HepG2 (cell line): ENCODE results near the gene FGGY. TPM values are rescaled to one million over a fixed set of nuclear protein-coding genes. Genes with fewer than 3 reads are reported as not detected.

Experiments used
- ATM ChIP-seq: fragments of 450-650 bp; IDR thresholded peaks from 2 replicates; pipeline ENCODE4 v1.7.1; 2017; ENCODE audit warnings: mild to moderate bottlenecking, borderline replicate concordance
- ELF3 ChIP-seq: IDR thresholded peaks from 2 replicates; pipeline ENCODE4 v1.6.1; 2016; ENCODE audit warnings: missing genetic modification reagents, missing compliant biosample characterization
- ELF4 ChIP-seq: sonication (generic); formaldehyde crosslinking; IDR thresholded peaks from 2 replicates; pipeline ENCODE4 v1.5.0; 2020; ENCODE audit warnings: missing genetic modification reagents, mild to moderate bottlenecking, moderate library complexity, borderline replicate concordance
- ETV5 ChIP-seq: IDR thresholded peaks from 2 replicates; pipeline ENCODE4 v1.6.1; 2018; ENCODE audit warnings: missing biosample characterization, missing genetic modification reagents, inconsistent platforms, borderline replicate concordance
- FOXP1 ChIP-seq, 2 experiments: fragments of 450-650 bp in 1 of 2; IDR thresholded peaks; 2 replicates each; pipeline ENCODE4 v1.6.1; 2017 to 2018; ENCODE audit warnings: antibody characterized with exemption in 1 of 2
- HNF4G ChIP-seq, 2 experiments: sonication (generic) in 1 of 2; formaldehyde crosslinking in 1 of 2; IDR thresholded peaks; 2 replicates each; pipeline versions ENCODE4 v1.4.0 to v1.6.1; 2011 to 2020; ENCODE audit warnings: borderline replicate concordance in 2 of 2, low read depth in 2 of 2, mild to moderate bottlenecking in 2 of 2, low read length in 1 of 2, missing genetic modification reagents in 1 of 2, moderate library complexity in 1 of 2
- HOXA3 ChIP-seq: sonication (generic); formaldehyde crosslinking; IDR thresholded peaks from 2 replicates; pipeline ENCODE4 v1.5.0; 2020; ENCODE audit warnings: missing genetic modification reagents
- KAT8 ChIP-seq: IDR thresholded peaks from 2 replicates; pipeline ENCODE4 v1.6.1; 2016; ENCODE audit warnings: missing genetic modification reagents, missing compliant biosample characterization
- MAFK ChIP-seq, 2 experiments: IDR thresholded peaks in 1 of 2; conservative IDR thresholded peaks in 1 of 2; 2 replicates each; pipeline ENCODE4 v1.6.1; 2011; ENCODE audit warnings: improper control_type of control experiment in 2 of 2, low read length in 2 of 2
- MBD4 ChIP-seq: IDR thresholded peaks from 2 replicates; pipeline ENCODE4 v1.6.1; 2012; ENCODE audit warnings: low read length, inconsistent platforms, borderline replicate concordance
- MYC ChIP-seq: sonication (generic); formaldehyde crosslinking; IDR thresholded peaks from 2 replicates; pipeline ENCODE4 v1.9.0; 2021; ENCODE audit warnings: missing genetic modification reagents, borderline replicate concordance
- NFE2L2 ChIP-seq: fragments of 150-350 bp; IDR thresholded peaks from 2 replicates; pipeline ENCODE4 v1.6.1; 2014; ENCODE audit warnings: low read length
- NKX3-1 ChIP-seq: sonication (generic); formaldehyde crosslinking; IDR thresholded peaks from 2 replicates; pipeline ENCODE4 v1.5.0; 2020; ENCODE audit warnings: missing genetic modification reagents
- PHB2 ChIP-seq: fragments of 450-650 bp; IDR thresholded peaks from 2 replicates; pipeline ENCODE4 v1.6.1; 2018; ENCODE audit not compliant: partially characterized antibody
- RFXANK ChIP-seq: IDR thresholded peaks from 2 replicates; pipeline ENCODE4 v1.6.1; 2016
- SALL1 ChIP-seq: sonication (generic); formaldehyde crosslinking; IDR thresholded peaks from 2 replicates; pipeline ENCODE4 v1.8.0; 2022; ENCODE audit warnings: mild to moderate bottlenecking, missing genetic modification reagents
- SIN3A ChIP-seq: IDR thresholded peaks from 2 replicates; pipeline ENCODE4 v1.6.1; 2011; ENCODE audit warnings: low read depth, mild to moderate bottlenecking, control low read depth, low read length, borderline replicate concordance
- TBL1XR1 ChIP-seq: fragments of 150-350 bp; IDR thresholded peaks from 2 replicates; pipeline ENCODE4 v1.6.1; 2014; ENCODE audit warnings: borderline replicate concordance, low read length; ENCODE audit not compliant: partially characterized antibody
- ZFP90 ChIP-seq: sonication (generic); formaldehyde crosslinking; IDR thresholded peaks from 2 replicates; pipeline ENCODE4 v1.8.0; 2022; ENCODE audit warnings: missing genetic modification reagents, mild to moderate bottlenecking, inconsistent platforms, borderline replicate concordance
- ZKSCAN5 ChIP-seq: sonication (generic); formaldehyde crosslinking; IDR thresholded peaks from 2 replicates; pipeline ENCODE4 v1.5.1; 2020; ENCODE audit warnings: mild to moderate bottlenecking, missing genetic modification reagents
- ZNF34 ChIP-seq: sonication (generic); formaldehyde crosslinking; IDR thresholded peaks from 2 replicates; pipeline ENCODE4 v1.4.0; 2020; ENCODE audit warnings: mild to moderate bottlenecking, missing genetic modification reagents, borderline replicate concordance
- ZNF441 ChIP-seq: sonication (generic); formaldehyde crosslinking; IDR thresholded peaks from 2 replicates; pipeline ENCODE4 v1.7.0; 2021; ENCODE audit warnings: missing genetic modification reagents, borderline replicate concordance
- ZNF562 ChIP-seq: sonication (generic); formaldehyde crosslinking; IDR thresholded peaks from 2 replicates; pipeline ENCODE4 v1.8.0; 2022; ENCODE audit warnings: missing genetic modification reagents, borderline replicate concordance
- ZNF660 ChIP-seq: sonication (generic); formaldehyde crosslinking; IDR thresholded peaks from 2 replicates; pipeline ENCODE4 v1.5.1; 2020; ENCODE audit warnings: mild to moderate bottlenecking, low read depth, missing genetic modification reagents, borderline replicate concordance
- ZSCAN12 ChIP-seq: sonication (generic); formaldehyde crosslinking; IDR thresholded peaks from 2 replicates; pipeline ENCODE4 v1.9.0; 2021; ENCODE audit warnings: mild to moderate bottlenecking, missing genetic modification reagents
- polyA plus RNA-seq, 8 experiments: library from polyadenylated mRNA; depleted of rRNA in 3 of 8; stranded (reverse) in 7 of 8; unstranded in 1 of 8; fragments of >200 nt; fragmentation: Illumina TruSeq in 4 of 8; extraction: Trizol in 4 of 8; gene quantifications; 2 replicates each; pipeline versions ENCODE4 v1.2.1 to v1.2.3, GENCODE V29; 2011 to 2016; ENCODE audit warnings: low read depth in 4 of 8, missing spikeins in 1 of 8, mixed read lengths in 1 of 8; ENCODE audit not compliant: insufficient read depth in 1 of 8
- total RNA-seq, 5 experiments: library from RNA; depleted of rRNA; stranded (reverse); fragments of >200 nt; fragmentation: Illumina TruSeq; extraction: Trizol; gene quantifications; 2 replicates each; pipeline ENCODE4 v1.2.3, GENCODE V29; 2016; ENCODE audit warnings: low read depth in 1 of 5
- TF ChIP-seq, protein P1 (sequence below): sonication (generic); formaldehyde crosslinking; IDR thresholded peaks from 2 replicates; pipeline ENCODE4 v1.5.0; 2020; ENCODE audit warnings: missing genetic modification reagents
- TF ChIP-seq, protein P2 (sequence below): sonication (generic); formaldehyde crosslinking; IDR thresholded peaks from 2 replicates; pipeline ENCODE4 v1.4.0; 2020; ENCODE audit warnings: missing genetic modification reagents, low read depth, mild to moderate bottlenecking, borderline replicate concordance
- TF ChIP-seq, protein P3 (sequence below): sonication (generic); formaldehyde crosslinking; IDR thresholded peaks from 2 replicates; pipeline ENCODE4 v1.5.1; 2020; ENCODE audit warnings: missing genetic modification reagents, mild to moderate bottlenecking, borderline replicate concordance

FGGY gene
- total and polyA plus RNA-seq, 2 of the 13 experiments (the other 11 are each of a cell fraction or from before 2014, with no cell fraction given): 15.7 to 27.5 TPM

DNA sequence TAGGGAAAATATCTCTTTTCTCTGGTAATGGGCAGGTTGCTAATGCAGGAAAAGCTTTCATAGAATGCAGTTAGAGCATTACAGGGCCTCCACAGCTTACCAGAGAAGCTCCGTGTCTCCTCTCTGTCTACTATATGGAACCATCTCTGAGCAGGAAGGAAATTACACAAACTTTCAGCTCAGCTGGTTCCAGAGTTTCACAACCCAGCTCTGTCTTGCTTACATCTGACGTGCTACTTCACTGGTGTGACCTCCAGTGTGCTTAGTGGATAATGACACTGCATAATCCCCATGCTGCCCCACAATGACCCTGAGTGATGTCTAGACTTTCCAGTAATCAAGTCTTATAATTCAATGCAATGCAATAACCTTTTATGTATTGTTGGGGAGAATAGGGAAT is 4.3 kb upstream of the FGGY start (continued):
- TF ChIP-seq MYC (CRISPR knock-in tag): no peak
- peak; percentile 87 for TF ChIP-seq ELF3 (CRISPR knock-in tag)
- TF ChIP-seq HOXA3 (CRISPR knock-in tag): no peak; the same call in 1 of the 2 replicates
- TF ChIP-seq NFE2L2: peak; percentile 86
- TF ChIP-seq, protein P1, sequence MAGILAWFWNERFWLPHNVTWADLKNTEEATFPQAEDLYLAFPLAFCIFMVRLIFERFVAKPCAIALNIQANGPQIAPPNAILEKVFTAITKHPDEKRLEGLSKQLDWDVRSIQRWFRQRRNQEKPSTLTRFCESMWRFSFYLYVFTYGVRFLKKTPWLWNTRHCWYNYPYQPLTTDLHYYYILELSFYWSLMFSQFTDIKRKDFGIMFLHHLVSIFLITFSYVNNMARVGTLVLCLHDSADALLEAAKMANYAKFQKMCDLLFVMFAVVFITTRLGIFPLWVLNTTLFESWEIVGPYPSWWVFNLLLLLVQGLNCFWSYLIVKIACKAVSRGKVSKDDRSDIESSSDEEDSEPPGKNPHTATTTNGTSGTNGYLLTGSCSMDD (CRISPR knock-in tag): no peak
- no peak for TF ChIP-seq ZNF660 (CRISPR knock-in tag)
- TF ChIP-seq MAFK (conservative IDR thresholded peaks at IDR 0.05 in 1 of 2, IDR thresholded peaks at IDR 0.05 in 1 of 2; ENCODE audit: low read length in 2 of 2): peak in 1 of 2 experiments; percentile 51; a peak in 1 of 4 replicates
- TF ChIP-seq MBD4: no peak
- no peak for TF ChIP-seq HNF4G (IDR thresholded peaks at IDR 0.05; ENCODE audit: borderline replicate concordance, low read depth, low read length)
- 0 out of 2 replicates have a peak, but pooled peaks have one; percentile 26 for TF ChIP-seq HNF4G (CRISPR knock-in tag; IDR thresholded peaks at IDR 0.05; ENCODE audit: borderline replicate concordance, low read depth)
- no peak for TF ChIP-seq ELF4 (CRISPR knock-in tag)
- TF ChIP-seq ZNF441 (CRISPR knock-in tag): no peak
- no peak for TF ChIP-seq SIN3A
- peak; percentile 48 for TF ChIP-seq TBL1XR1
- TF ChIP-seq ETV5 (CRISPR knock-in tag): peak; percentile 52; the same call in 1 of the 2 replicates
- no peak for TF ChIP-seq ZNF562 (CRISPR knock-in tag)
- TF ChIP-seq ZNF34 (CRISPR knock-in tag): no peak
- peak; percentile 35; the same call in 1 of the 2 replicates for TF ChIP-seq KAT8
- TF ChIP-seq ATM: no peak
- TF ChIP-seq ZSCAN12 (CRISPR knock-in tag): no peak
- TF ChIP-seq FOXP1 (IDR thresholded peaks at IDR 0.05): no peak
- TF ChIP-seq FOXP1 (CRISPR knock-in tag; IDR thresholded peaks at IDR 0.05): peak; percentile 45
- TF ChIP-seq PHB2: no peak
- TF ChIP-seq, protein P2, sequence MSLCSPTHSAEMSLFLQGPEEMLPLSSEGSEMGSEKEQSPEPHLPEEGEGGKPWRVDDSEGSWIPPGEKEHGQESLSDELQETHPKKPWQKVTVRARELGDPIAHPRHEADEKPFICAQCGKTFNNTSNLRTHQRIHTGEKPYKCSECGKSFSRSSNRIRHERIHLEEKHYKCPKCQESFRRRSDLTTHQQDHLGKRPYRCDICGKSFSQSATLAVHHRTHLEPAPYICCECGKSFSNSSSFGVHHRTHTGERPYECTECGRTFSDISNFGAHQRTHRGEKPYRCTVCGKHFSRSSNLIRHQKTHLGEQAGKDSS (CRISPR knock-in tag): no peak
- no peak for TF ChIP-seq NKX3-1
- TF ChIP-seq, protein P3, sequence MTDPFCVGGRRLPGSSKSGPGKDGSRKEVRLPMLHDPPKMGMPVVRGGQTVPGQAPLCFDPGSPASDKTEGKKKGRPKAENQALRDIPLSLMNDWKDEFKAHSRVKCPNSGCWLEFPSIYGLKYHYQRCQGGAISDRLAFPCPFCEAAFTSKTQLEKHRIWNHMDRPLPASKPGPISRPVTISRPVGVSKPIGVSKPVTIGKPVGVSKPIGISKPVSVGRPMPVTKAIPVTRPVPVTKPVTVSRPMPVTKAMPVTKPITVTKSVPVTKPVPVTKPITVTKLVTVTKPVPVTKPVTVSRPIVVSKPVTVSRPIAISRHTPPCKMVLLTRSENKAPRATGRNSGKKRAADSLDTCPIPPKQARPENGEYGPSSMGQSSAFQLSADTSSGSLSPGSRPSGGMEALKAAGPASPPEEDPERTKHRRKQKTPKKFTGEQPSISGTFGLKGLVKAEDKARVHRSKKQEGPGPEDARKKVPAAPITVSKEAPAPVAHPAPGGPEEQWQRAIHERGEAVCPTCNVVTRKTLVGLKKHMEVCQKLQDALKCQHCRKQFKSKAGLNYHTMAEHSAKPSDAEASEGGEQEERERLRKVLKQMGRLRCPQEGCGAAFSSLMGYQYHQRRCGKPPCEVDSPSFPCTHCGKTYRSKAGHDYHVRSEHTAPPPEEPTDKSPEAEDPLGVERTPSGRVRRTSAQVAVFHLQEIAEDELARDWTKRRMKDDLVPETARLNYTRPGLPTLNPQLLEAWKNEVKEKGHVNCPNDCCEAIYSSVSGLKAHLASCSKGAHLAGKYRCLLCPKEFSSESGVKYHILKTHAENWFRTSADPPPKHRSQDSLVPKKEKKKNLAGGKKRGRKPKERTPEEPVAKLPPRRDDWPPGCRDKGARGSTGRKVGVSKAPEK: no peak
- TF ChIP-seq ZFP90 (CRISPR knock-in tag): no peak
- peak; percentile 57; the same call in 1 of the 2 replicates for TF ChIP-seq SALL1 (CRISPR knock-in tag)
- TF ChIP-seq RFXANK: no peak
- no peak for TF ChIP-seq ZKSCAN5 (CRISPR knock-in tag)
